DOHH2 (cell line): ENCODE data around the gene CCR7.

ENCODE experiments used
- EZH2phosphoT487 ChIP-seq: fragments of 200-600 bp; sonication (generic); IDR thresholded peaks from 2 replicates; pipeline ENCODE4 v1.6.1; 2017; ENCODE audit warnings: borderline replicate concordance, mild to moderate bottlenecking, antibody characterized with exemption, low read length, moderate library complexity, mixed read lengths
- TF ChIP-seq, protein P1 (sequence below): fragments of 200-600 bp; sonication (generic); IDR thresholded peaks from one replicate; pipeline ENCODE4 v1.5.1; 2014; ENCODE audit warnings: antibody characterized with exemption, mild to moderate bottlenecking, low read depth, low read length; ENCODE audit not compliant: poor library complexity, severe bottlenecking

DNA sequence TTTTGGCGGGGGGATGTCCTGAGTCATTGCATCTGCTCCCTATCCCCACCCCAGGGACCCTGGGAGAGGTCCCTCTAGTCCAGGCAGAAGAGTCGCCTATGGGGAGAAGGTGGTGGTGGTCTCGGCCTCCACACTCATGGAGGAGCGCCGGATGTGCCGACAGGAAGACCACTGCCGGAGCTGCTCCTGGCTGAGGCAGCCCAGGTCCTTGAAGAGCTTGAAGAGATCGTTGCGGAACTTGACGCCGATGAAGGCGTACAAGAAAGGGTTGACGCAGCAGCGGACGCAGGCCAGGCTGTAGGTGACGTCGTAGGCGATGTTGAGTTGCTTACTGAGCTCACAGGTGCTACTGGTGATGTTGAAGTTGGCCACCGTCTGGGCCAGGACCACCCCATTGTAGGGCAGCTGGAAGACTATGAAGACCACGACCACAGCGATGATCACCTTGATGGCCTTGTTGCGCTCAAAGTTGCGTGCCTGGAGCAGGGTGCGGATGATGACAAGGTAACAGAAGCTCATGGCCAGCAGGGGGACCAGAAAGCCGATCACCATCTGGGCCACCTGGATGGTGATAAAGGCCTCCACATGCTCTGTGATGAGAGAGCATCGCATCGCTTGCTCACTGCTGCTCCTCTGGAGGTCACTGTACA is 10.5 kb downstream of the CCR7 start:
- TF ChIP-seq, protein P1, sequence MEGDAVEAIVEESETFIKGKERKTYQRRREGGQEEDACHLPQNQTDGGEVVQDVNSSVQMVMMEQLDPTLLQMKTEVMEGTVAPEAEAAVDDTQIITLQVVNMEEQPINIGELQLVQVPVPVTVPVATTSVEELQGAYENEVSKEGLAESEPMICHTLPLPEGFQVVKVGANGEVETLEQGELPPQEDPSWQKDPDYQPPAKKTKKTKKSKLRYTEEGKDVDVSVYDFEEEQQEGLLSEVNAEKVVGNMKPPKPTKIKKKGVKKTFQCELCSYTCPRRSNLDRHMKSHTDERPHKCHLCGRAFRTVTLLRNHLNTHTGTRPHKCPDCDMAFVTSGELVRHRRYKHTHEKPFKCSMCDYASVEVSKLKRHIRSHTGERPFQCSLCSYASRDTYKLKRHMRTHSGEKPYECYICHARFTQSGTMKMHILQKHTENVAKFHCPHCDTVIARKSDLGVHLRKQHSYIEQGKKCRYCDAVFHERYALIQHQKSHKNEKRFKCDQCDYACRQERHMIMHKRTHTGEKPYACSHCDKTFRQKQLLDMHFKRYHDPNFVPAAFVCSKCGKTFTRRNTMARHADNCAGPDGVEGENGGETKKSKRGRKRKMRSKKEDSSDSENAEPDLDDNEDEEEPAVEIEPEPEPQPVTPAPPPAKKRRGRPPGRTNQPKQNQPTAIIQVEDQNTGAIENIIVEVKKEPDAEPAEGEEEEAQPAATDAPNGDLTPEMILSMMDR, result no peak
- no peak for TF ChIP-seq EZH2phosphoT487
